NCI-H226 (cell line): ENCODE results near the gene COL23A1.
"Not testable (repeated sequence)": the region's sequence is repeated elsewhere in the genome, so short reads cannot be mapped to it uniquely, and the experiment has no call there.

Experiments
- DNase-seq: peaks from one replicate; pipeline ENCODE4 v3.0.0-alpha.2; 2015

COL23A1 gene

DNA sequence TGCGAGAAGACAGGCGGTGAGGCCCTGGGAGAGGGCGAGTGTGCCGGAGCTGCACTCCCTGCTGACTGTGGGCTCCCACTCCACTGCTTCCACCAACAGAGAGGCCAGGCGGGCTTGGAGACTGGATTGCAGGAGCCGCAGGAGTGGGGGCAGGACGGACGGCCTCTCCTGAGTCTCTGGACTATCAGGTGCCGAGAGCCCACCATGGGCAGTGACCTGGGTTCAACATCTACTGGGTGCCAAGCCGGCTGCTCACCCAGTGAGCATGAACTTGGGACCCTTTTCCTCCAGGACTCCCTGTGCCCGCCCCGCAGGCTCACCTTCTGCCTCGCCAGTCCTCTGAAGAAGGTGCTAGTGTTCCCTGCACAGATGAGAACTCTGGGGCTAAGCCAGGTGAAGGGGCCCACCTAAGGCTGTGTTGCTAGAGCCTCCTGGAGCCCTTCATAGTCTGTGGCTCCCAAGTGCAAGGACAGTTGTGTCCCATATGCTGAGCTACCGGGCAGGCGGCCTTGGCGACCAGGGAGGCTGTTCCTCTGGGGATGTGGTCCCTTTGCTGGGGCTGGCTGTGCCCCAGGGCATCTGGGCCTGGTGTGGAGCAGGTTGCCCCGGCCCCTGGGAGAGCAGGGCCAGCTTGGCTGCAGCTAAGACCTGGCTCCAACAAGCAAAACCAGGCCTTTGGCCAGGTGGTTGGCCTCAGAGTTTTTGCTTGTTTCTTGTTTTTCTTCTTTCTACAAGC is 279.9 kb downstream of the COL23A1 start:
- DNase-seq, result no peak

DNA sequence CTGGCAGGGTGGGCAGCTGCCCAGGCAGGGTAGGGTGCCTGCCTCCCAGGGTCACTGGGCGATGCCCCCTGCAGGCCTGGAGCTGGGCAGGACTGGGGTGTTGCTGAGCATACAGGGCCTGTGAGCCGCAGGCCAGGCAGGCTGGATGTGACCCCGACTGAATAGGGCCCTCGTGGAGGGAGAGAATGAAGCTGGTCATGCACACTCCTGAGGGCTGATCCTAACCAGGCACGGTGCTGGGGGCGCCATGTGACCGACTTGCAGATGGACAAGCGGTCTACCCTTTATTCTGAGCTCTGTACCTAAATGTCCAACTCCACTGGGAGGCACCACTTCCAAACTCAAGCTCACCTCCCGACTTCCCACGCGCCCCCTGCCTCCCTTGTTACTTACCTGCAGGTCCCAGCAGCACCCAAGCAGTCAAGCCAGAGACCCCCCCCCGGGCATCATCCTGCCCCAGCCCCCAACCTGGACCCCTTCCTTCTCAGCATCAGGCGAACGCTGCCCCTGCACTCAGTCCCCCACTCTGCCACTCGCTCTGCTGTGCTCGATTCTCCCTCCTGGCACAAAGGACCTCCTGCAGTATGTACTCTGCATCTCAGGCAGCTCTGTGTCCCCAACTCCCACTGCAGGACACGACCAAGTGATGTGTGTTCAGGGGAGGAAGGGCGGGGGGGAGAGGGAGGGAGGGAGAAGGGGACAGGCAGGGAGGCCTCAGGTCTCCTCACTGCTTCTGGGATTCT is 280.8 kb downstream of the COL23A1 start:
- no peak for DNase-seq

DNA sequence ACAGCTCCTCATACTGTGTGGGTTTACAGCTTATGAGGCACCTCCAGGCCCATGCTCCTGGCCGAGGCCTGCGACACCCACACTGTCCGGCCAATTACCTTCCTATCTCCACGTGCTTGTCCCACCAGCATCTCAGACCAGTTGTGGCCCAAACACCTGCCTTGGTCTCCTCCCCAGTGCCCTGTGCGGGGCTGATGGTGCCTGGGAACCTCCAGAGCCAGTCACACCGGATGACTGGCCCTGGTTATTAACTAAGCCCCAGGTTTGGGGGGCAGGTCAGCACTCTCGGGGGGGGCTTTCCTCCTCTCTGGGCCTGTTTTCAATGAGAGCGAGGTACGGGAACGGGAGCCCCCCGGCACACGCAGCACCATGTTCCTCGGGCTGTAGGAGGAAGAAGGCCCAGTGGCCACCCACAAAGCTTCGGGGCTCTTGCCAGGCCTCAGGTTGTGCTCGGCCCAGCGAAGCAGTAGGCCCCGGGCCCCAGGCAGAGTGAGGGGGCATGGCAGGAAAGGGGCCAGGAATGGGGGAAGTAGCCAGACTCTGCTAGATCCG is 281.6 kb downstream of the COL23A1 start:
- no peak for DNase-seq

DNA sequence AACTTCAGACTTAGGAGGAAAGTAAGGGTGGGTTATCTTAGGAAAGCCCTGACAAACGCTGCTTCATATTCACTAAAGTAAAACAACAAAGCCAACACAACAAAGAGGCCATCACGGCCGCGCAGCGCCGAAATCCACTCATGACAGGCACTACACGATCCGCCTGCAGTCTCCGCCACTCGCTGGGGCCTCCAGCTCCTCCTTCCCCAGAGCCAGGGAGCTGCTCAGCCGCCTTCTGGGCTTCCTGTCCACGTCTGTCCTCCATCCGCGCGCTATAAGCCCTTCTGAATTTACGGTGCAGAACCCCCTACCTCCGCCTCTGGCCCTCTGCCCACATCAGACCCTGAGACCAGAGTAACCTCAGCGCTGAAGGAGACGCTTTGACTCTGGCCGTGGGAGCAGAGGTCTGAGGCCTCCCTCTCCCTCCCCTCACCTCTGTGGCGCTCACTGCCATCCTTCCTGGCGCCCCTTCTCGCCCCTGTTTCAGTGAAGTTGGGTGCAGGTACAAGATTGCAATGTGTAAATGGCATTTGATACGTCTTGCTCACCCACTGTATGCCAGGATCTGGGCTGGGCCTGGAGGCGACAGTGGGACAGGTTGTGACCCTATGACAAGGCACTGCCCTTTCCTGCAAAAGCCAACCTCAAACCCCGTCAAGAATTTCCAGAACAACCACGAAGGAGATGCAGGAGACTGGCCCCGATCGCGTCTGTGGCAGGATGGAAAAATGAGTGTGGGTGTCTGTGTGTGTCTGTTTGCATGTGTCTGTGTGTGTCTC is 282.7 kb downstream of the COL23A1 start:
- DNase-seq, result no peak

DNA sequence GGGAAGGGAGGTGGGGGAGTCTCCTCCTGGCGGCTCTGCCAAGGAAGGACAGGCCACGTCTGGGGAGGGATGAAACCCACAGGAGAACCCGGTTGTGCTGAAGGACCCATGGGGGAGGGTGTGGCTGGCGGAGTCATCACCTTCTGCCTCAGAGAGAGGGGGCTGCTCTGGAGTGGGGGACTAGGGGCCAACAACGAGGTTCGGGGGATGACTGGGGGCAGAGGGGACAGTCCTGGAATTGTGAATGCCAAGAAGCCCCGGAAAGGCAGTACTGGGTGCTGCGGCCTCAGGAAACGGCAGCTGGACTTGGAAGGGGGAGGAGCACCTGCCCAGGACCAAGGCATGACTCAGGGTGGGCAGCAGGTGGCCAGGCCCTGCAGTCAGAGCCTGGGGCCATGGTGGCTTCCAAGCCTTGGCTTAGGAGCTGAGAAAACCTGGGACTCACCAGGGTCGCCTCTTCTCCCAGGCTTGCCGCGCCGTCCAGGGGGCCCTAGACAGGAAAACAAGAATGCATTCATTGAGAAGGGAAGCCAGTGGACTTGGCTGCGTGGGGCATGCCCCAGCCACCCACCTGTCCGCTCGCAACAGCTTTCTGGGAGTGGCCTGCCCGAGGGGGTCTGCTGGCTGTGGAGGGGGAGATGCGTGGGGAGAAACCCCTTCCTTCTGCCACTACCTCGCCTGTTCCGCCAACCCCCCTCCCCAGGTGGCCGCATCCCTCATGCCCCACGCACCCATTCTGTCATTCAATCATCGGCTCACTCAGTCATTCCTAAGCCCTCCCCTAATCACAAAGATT is 283.6 kb downstream of the COL23A1 start:
- DNase-seq, result no peak

DNA sequence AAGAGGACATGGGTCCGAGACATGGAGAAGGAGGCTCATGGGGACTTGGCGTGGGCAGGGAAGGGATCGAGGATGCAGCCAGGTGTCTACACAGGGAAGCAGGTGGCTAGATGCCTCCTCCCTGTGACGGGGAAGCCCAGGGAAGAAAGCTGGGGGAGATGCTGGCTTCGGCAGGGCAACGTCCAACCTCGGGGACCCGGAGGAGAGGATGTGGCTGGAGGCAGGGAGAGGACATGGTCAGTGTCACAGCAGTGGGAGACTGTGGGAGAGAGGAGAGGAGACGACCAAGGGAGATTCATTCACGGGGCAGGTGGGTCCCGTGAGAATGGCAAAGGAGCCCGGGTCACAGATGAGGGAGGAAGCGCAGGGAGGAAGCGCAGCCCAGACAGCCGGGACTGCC is 284.4 kb downstream of the COL23A1 start:
- DNase-seq, result no peak

DNA sequence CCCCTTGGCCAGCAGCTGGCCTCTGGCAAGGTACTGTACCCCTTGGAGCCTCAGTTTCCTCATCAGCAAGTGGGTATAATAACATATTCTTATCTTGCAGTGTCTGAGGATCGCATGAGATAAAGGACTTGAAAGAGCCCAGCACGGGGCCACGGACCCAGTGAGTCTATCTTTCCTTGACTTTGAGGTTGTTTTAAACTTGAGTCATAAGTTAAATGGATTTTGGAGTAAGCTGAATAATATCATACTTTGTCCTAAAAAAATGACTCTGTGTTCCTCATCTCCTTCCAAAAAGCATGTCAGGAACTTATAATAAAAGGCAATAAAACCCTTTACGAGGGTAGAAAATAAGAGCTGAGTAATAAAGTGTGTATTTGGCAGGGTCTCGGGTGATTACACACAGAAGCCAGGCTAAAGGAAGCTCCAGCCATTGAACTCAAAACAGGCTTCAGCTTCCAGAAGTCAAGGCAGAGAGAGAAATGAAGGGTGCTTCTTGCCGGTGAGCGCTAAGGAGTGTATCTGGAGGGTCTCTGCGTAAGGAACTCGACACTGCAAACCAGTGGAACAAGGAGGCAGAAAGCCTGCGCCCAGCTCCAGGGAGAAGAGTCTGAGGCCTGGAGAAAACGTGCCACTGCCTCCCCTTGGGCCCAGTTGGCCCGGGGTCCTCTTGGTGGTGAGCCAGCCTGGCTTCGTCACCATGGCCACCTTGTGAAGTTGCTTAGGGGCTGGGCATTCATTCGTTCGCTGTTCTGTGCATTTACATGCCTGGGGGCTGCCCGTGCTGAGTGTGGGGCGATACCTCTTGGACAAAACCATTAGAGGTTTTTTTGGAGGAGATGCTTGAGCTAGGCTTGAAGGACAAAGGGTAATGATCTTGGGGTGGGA is 285.2 kb downstream of the COL23A1 start:
- no peak for DNase-seq

DNA sequence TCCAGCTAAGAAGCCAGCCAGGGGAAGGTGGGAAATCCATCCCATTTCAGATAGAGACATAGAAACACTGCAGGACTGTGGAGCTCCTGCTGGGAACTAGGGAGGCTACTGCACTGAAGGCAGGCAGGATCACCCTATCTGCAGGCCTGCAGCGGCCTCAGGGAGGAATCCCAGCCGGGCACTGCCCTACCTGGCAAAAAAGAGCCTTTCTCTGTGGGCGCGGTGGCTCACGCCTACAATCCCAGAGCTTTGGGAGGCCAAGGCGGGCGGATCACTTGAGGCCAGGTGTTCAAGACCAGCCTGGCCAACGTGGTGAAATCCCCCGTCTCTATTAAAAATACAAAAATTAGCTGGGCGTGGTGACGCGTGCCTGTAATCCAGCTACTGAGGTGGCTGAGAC is 286.2 kb downstream of the COL23A1 start:
- DNase-seq, result no peak

DNA sequence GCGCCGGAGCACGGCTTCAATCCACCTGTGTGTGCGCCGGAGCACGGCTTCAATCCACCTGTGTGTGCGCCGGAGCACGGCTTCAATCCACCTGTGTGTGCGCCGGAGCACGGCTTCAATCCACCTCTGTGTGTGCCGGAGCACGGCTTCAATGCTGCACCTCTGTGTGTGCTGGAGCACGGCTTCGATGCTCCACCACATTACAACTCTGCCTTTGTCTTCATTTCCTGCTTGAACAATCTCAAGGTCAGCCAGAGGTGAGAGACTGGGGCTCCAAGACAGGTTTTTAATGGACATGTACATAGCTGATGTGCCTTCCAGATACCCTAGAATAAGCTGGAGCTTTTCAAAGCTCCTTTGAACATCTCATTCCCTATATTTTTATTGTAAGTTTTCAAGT is 287.9 kb downstream of the COL23A1 start:
- not testable (repeated sequence) for DNase-seq

DNA sequence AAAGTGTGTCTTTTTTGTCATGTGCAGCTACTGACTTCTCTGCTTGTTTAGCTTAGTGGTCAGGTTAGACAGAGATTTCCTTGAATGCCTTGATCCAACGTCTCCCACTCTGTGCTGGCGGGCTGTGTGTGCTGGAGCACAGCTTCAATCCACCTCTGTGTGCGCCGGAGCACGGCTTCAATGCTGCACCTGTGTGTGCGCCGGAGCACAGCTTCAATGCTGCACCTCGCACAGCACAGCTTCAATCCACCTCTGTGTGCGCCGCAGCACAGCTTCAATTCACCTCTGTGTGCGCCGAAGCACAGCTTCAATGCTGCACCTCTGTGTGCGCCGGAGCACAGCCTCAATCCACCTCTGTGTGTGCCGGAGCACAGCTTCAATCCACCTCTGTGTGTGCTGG is 288.6 kb downstream of the COL23A1 start:
- DNase-seq, result no peak

DNA sequence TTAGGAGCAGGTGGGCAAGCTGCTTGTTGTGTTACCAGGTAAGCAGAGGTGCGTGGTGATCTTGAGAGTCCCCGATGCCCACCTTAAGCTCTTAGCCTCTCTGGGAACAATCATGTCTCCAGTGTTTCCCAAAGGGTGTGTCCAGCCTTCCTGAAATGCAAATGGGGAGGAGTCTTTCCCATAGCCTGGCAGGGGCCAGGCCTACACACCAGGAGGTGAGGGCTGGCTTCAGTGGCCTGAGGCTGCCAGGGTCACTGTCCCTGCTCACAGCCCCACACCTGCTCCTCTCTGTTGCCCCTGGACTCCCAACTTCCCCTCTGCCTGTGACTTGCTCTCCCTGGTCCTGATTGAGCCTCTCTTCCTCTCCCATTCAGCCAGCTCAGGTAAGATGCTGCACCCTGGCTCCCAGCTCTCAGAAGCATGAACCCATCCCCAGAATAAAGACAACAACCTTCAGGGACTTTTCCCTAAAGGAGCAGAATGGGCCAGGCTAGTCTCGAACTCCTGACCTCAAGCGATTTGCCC is 291.8 kb downstream of the COL23A1 start:
- no peak for DNase-seq

DNA sequence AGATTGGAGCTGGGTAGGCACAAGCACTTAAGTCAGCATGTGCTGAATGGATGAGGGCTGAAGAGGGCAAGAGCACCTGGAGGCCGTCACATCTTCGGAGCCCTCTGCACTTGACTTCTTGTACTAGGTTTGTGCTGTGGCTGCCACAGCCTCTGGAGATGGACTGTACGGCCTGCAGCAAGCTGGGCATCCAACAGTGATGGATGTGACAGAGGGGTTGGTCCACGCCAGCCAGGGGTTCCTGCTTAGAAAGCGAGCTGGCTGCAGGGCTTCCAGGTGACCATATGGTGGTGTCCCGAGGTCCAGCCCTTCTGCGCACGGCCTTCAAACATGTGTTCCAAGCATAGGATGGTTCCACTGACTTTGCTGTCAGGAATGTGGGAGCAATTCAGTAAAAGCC is 292.4 kb downstream of the COL23A1 start:
- no peak for DNase-seq

DNA sequence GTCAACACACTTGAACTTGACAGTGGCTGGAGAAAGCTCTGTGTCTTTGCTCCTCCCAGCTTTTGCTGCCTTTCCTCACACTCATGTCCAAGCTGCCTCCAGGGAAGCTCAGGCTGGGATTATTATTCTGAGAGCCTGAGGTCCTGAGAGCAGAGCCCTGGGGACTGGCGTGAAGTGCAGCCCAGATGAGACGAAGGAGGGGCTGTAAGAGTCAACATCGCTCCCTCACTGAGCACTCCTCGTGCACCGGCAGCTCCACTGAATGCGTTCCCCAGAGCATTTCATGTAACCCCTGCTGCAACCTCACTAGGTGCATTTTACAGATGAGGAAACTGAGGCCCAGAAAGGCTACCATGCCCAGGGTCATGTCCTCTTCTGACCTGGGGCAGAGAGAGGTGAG is 294.1 kb downstream of the COL23A1 start:
- DNase-seq, result no peak

DNA sequence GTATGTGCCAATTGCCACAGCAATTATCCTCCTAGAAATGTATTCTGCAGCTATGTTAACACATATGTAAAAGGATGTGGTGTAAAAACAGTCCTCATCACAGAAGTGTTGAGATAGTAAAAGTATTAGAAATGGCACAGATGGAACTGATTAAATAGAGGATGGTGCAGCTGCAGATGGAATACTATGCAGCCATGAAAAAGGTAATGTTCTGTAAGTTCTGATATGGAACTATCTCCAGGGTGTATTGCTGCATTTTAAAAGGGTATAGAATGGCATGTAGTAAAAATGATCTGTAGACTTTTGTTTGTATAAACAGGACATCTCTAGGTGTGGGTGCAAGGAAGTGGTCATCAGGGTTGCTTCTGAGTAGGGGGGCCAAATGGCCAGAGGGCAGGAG is 294.6 kb downstream of the COL23A1 start:
- no peak for DNase-seq

DNA sequence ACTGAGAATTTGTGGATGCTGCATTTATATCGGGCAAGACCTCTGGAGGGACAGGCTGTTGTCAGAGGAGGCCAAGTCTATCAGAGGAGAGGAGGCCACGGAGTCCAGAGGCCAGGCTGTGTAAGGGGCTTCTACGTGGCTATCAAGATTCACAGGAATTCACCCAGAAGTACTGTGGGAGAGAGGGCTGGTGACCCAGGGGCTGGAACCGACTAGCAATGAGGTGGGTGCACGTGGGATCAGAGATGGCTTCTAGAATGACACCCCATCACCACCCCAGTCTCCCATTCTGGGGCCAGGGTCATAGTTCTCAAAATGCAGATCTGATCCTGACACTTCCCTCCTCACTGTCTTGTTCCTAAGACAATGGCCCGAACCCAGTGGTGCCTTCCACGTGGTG is 296.4 kb downstream of the COL23A1 start:
- no peak for DNase-seq

DNA sequence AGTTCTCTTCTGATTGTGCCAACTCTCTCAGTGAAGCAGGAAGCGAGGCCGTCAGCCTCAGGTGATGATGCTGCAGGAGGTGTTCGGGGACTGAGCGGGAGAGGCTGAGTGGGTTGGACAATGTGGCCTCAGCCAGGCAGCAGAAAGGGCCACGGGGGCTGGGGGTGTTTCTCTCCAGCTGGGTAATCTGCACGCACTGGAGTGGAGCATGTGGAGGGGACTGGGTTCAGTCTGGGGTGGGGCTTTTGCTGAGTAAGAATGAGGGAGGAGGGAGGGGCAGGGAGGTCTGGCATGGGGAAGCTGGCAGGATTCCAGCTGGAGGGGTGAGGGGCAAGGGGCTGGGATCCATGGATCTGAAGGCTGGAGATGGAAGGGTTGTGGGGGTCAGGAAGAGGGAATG is 296.8 kb downstream of the COL23A1 start:
- no peak for DNase-seq

DNA sequence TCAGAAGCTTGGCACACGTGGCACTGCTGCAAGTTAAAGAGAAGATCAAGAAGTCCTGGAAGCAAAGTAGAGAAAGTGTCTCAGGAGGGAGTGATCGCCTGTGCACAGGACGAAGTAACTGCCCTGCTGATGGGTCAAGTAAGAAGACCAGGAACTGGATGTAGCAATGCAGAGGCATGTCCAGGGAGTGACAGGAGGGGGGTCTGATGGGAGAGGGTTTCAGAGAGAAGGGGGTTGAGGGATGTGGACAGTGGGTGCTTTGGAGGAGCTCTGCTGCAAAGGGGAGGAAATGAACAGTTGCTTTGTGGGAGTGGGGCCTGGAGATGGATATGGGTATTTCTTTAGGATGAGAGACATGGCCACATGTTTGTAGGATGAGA is 297.4 kb downstream of the COL23A1 start:
- no peak for DNase-seq

DNA sequence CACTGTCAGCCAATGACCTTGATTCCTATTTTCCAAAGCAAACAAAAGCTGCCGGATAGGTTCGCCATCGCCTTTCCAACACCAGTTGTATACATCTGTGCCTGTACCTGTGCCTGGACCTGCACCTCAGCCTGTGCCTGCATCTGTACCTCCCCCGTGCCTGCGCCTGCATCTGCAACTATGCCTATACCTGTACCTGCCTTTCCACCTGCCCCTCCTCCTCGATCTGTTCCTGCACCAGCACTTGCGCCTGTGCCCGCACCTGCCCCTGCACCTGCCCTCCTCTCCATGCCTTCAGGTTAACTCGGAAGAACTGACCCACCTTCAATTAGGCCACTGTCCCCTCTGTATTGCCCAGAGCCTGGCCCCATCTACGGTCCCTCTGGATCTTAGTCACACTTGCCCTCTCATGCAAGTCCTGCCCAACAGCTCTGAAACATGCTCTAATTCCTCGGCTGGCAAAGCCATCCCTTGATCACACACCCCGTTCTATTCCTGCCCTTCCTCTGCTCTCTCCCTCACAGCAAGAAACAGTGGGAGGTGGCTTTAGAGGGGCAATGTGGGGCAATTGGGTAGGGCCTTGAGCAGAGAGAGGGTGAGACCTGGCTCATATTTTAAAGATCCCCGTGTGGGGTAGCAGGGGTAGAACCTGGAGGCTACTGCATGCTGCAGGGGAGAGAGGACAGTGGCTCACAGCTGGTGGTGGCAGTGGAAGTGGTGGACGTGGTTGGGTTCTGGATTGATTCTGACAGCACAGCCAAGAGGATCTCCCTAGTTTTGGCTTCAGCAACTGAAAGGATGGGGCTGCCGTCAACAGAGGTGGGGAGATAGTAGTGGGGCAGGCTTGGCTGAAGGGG is 298.0 kb downstream of the COL23A1 start:
- DNase-seq, result no peak

DNA sequence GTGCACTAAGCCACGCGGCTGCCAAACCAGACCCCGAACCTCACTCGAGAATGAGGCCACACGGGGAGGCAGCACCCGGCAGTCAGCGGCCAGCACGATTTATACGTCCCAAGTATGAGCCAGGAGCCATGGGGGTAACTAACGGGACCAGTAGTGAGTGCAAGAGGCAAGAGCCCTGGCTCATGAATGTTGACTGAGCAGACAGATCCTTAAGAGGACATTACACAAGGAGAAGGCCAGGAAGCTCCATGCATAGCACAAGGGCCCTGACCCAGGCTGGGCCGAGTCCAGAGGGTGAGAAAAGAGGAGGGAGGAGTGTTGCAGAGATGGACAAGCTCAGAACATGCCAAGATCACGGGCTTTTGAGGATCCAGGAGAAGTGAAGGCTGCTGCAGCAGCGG is 299.0 kb downstream of the COL23A1 start:
- no peak for DNase-seq

DNA sequence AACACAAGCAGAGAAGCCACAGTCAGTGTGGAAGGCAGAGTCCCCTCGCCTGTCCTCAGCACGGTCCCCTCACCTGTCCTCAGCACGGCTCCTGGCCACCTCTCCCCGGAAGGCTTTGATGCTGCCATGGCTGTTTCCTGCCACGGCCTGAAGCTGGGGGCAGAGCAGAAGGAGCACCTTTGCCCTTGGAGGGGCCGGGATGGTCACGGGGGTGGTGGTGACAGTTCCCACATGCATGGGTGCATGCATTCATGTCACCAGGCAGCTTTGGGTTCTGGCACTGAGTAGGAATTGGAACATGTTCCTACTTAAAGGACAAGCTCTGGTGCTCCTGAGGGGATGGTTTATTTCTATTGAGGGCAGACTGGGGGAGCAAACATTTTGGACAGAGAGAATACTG is 299.8 kb downstream of the COL23A1 start:
- DNase-seq, result no peak
